GM23338 (cell line): Measurements from ENCODE around the gene SART3.

ENCODE experiments used
- CREB1 ChIP-seq: fragments of 250-450 bp; sonication (Bioruptor Pico); IDR thresholded peaks from 2 replicates; pipeline ENCODE4 v1.5.0; 2020; ENCODE audit warnings: low read depth, mild to moderate bottlenecking, moderate library complexity
- EZH2 ChIP-seq: fragments of 200-600 bp; sonication (generic); IDR thresholded peaks from one replicate; pipeline ENCODE4 v1.8.0; 2017; ENCODE audit warnings: antibody characterized with exemption, mild to moderate bottlenecking, low read depth; ENCODE audit not compliant: unreplicated experiment
- EZH2phosphoT487 ChIP-seq: fragments of 200-600 bp; sonication (generic); IDR thresholded peaks from one replicate; pipeline ENCODE4 v1.8.1; 2018; ENCODE audit warnings: antibody characterized with exemption; ENCODE audit not compliant: unreplicated experiment
- JUNB ChIP-seq: IDR thresholded peaks from one replicate; pipeline ENCODE4 v1.6.1; 2016; ENCODE audit warnings: antibody characterized with exemption; ENCODE audit not compliant: unreplicated experiment
- NANOG ChIP-seq: IDR thresholded peaks from 2 replicates; pipeline ENCODE4 v1.6.1; 2016; ENCODE audit warnings: antibody characterized with exemption, borderline replicate concordance
- POLR2AphosphoS5 ChIP-seq: IDR thresholded peaks from 2 replicates; pipeline ENCODE4 v1.6.1; 2016; ENCODE audit warnings: antibody characterized with exemption, low read depth
- STAT1 ChIP-seq: IDR thresholded peaks from one replicate; pipeline ENCODE4 v1.6.1; 2016; ENCODE audit warnings: antibody characterized with exemption; ENCODE audit not compliant: unreplicated experiment
- ZNF114 ChIP-seq: fragments of 250-450 bp; sonication (Bioruptor Pico); IDR thresholded peaks from 2 replicates; pipeline ENCODE4 v1.5.0; 2020; ENCODE audit warnings: mild to moderate bottlenecking, moderate library complexity
- TF ChIP-seq, protein P1 (sequence below), 2 experiments: fragments of 200-600 bp in 1 of 2; sonication (generic) in 1 of 2; conservative IDR thresholded peaks; 2 replicates each; pipeline versions ENCODE4 v1.5.1 to v1.6.1; 2016 to 2017; ENCODE audit warnings: antibody characterized with exemption in 2 of 2, low read depth in 2 of 2, mild to moderate bottlenecking in 2 of 2, moderate library complexity in 1 of 2

DNA sequence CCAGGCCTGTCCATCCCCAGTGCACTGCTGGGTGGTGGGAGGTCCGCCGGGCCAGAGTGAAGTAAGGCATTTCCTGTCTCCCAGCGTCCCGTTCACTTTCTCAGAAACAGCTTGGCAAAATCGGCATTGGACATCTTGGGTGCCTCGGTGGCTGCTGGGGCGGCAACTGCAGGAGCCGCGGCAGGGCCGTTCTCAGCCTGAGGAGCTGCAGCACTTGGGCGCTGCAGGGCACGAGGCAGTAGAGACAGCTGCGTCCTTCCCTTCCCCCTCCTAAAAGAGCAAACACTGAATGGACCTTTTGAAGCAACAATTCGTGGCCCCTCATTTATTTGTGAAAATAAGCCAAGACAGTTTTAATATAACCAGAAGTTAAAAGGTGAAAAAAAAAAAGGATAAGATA lies 37.6 kb downstream of the SART3 start:
- TF ChIP-seq EZH2 (no peak), NANOG (no peak), EZH2phosphoT487 (no peak), JUNB (no peak), CREB1 (CRISPR knock-in tag) (no peak), ZNF114 (CRISPR knock-in tag) (no peak), POLR2AphosphoS5 (no peak), STAT1 (no peak)
- TF ChIP-seq, protein P1, sequence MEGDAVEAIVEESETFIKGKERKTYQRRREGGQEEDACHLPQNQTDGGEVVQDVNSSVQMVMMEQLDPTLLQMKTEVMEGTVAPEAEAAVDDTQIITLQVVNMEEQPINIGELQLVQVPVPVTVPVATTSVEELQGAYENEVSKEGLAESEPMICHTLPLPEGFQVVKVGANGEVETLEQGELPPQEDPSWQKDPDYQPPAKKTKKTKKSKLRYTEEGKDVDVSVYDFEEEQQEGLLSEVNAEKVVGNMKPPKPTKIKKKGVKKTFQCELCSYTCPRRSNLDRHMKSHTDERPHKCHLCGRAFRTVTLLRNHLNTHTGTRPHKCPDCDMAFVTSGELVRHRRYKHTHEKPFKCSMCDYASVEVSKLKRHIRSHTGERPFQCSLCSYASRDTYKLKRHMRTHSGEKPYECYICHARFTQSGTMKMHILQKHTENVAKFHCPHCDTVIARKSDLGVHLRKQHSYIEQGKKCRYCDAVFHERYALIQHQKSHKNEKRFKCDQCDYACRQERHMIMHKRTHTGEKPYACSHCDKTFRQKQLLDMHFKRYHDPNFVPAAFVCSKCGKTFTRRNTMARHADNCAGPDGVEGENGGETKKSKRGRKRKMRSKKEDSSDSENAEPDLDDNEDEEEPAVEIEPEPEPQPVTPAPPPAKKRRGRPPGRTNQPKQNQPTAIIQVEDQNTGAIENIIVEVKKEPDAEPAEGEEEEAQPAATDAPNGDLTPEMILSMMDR (conservative IDR thresholded peaks at IDR 0.05; ENCODE audit: low read depth in 2 of 2) = no peak
